Posterior vena cava (tissue), 2 donors: ENCODE data around the gene VPS11. TPM values are rescaled to one million over a fixed set of nuclear protein-coding genes. Genes with fewer than 3 reads are reported as not detected.

ENCODE experiments used
- DNase-seq: peaks from one replicate; pipeline ENCODE4 v3.0.0-alpha.2; 2020; ENCODE audit warnings: low spot score
- intact Hi-C, 2 donors: fragments of 100-400 bp; cut with DNase I; formaldehyde crosslinking; loops; one replicate each; pipeline versions ENCODE4 v1.14.1 to v1.14.2; 2022 to 2023
- microRNA-seq, 2 donors: library from miRNA; unstranded; fragments of <30 nt; microRNA quantifications; one replicate each; pipeline ENCODE4 v1.2.0, GENCODE V29; 2020 to 2021; ENCODE audit warnings: borderline microRNAs expressed in 2 of 2
- total RNA-seq, 2 donors: library from RNA; stranded (reverse); fragmentation: NEBNext Ultra II Directional; extraction: Animal tissue kit (Norgen Biotek cat#: 25700); gene quantifications; one replicate each; pipeline ENCODE4 v1.2.1, GENCODE V29; 2021
- donor health status: DM: yes; HTN: yes; CAD: no.
- donor health status: DM: yes; HTN: yes; CAD: no.

Gene VPS11
- total RNA-seq, 2 donors from 2014 or later, result 24.8 to 26.6 TPM

DNA sequence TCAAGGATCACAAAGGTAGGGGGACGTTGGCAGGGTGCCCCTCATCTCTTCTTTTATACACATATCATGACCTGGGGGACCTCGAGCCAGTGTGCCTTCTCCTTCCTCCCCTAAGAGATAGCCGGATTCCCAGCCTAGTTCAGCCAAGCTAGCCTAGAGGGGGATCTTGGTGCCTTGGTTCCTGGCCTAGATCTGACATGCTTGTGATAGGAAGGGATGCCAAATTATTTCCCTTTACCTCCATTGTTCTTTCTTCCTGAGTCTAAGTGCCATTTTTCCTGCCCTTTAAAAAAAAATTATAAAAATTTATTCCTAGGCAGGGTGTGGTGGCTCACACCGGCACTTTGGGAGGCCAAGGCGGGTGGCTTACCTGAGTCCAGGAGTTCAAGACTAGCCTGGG, 46.7 kb downstream of the VPS11 start:
- intact Hi-C loops, result no loop called here
- DNase-seq, result no peak

DNA sequence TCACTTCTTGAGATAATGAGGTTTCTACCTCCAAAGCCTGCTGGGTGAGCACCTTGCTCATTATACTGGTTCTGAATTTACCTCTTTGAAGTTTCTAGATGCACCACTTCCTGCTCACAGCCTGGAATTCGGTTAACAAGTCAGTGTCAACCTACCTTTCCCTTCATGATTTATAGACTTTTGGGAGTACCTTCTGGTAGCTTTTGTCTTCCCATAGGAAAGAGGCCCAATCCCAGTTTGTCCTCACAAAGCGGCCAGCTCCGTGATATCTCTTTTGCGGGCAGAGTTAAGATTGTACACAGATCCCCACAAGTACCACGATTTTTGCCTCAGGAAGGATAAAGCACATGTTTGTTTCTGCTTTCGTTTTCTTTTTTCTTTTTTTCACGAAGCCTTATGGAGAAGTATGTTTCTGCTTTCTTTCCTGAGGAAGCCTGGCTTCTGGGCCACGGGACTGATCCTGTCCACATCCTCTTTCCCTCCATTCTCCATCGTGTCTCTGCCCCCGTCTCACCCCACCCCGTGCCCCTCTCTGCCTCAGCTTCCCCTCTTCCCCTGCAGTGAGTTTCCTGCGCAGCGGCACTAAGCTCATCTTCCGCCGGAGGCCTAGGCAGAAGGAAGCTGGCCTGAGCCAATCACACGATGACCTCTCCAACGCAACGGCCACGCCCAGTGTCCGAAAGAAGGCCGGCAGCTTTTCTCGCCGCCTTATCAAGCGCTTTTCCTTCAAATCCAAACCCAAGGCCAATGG, 48.0 kb downstream of the VPS11 start:
- intact Hi-C loops, result no loop called here
- DNase-seq, result peak; percentile 89

DNA sequence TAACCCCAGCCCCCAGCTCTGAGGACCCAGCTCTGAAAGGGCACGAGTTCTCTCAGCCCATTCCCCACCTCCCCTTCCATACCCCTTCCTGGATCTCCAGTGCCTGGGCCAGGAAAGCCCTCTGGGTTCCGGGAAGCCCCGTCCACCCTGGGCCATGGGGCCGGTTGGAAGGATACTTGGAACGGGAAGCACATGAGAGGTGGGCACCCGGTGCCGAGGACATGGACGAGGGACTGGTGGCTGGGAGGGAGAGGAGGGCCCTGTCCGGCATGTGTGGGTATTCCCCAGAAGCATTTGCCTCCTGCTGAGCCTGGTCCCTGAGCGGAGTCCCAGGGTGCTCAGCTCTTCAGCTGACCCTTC, 48.6 kb downstream of the VPS11 start:
- intact Hi-C loops, result no loop called here
- DNase-seq, result no peak

DNA sequence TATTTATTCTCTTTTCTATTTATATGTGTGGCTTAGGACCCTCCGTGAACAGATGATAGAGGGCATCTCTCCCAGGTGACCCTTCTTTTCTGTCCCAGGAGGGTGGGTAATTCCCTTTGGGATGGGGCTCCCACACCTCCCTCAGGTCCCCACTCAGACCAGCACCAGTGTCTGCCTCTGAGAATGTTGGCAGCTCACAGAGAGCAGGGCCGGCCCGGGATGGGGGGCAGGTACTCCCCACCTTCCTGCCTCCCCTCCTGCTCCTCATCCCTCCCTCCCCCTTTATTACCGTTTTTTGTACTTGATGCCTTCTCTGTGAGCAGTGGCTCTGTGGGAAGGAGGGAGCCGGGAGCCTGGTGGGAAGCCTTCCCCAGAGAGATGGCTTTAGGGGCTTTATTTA, 49.0 kb downstream of the VPS11 start:
- intact Hi-C loops, result no loop called here
- no peak for DNase-seq

DNA sequence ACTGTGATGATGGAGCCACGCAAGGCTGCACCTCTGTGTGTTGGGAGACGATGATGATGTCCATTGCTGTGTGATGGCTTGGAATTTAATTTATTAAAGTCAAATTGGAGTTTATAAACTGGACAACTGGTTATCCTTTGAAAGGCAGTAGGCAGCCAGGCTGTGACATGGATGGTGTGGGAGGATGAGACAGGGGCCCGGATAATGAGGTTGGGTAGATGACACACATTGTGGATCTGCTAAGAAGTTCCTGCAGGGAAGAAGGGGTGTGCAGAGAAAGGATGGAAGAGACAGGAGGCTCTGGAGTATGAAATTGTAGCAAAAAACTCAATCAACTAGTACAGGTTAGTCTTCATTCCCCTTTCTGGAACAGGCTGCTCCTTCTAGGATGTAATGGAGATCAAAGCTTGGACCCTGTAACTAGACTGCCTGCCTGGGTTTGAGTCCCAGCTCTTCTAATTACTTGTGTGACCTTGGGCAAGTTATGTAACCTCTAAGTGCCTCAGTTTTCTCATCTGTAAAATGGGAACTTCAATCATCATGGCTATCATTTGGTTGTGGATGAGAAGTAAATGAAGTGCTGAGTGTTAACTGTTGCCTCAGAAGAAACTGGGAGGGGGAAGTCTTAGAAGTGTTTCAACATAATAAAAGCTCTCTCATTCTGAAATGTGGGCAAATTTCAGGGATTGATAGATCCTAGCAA, 49.5 kb downstream of the VPS11 start:
- intact Hi-C loops, result no loop called here
- DNase-seq, result no peak

DNA sequence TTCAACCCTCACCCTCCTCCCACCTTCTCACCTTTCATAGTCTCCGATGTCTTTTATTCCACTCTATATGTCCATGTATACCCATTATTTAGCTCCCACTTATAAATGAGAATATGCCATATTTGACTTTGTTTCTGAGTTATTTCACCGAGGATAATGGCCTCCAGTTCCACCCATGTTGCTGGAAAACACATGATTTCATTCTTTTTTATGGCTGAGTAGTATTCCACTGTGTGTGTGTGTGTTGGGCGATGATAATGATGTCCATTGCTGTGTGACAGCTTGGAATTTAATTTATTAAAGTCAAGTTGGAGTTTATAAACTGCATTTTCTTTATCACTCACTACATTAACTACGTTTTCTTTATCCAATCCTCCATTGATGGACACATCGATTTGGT, 50.6 kb downstream of the VPS11 start:
- no peak for DNase-seq
- intact Hi-C loops, result no loop called here

DNA sequence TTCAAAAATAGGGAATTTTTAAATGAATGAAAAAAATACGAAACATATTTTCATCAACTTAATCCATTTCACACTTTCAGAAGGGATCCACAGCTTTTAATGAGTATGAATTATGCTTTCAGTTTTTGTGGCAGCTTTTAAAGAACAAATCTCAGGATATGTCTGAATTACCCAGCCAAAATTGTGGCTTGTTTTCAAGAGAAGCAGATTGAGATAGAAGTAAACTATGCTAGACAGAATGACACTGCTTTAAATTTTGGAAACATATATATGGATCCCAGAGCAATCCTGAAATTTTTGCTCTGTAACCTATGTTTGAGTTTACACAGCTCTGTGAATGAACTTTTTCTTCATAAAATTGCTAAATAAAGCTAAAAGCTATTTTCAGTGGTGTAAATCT, 51.3 kb downstream of the VPS11 start:
- no peak for DNase-seq
- intact Hi-C loops, result no loop called here

DNA sequence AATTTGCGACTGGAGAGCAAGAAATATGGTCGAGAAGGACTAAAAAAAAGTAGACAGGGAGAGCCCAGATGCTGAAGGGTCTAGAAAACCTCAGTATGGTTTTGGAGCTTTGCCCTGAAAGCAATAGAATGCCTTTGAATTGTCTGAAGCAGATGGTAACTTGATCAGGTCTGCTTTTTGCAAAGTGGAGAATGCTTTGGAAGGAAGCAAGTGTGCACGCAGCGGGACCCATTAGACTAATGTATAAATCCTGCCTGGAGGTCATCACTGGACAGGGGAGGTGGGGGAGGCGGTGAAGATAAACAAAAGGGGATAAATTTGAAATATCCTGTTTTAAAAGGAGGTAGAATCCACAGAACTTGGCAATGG, 53.0 kb downstream of the VPS11 start:
- intact Hi-C loops, result no loop called here
- DNase-seq, result no peak

DNA sequence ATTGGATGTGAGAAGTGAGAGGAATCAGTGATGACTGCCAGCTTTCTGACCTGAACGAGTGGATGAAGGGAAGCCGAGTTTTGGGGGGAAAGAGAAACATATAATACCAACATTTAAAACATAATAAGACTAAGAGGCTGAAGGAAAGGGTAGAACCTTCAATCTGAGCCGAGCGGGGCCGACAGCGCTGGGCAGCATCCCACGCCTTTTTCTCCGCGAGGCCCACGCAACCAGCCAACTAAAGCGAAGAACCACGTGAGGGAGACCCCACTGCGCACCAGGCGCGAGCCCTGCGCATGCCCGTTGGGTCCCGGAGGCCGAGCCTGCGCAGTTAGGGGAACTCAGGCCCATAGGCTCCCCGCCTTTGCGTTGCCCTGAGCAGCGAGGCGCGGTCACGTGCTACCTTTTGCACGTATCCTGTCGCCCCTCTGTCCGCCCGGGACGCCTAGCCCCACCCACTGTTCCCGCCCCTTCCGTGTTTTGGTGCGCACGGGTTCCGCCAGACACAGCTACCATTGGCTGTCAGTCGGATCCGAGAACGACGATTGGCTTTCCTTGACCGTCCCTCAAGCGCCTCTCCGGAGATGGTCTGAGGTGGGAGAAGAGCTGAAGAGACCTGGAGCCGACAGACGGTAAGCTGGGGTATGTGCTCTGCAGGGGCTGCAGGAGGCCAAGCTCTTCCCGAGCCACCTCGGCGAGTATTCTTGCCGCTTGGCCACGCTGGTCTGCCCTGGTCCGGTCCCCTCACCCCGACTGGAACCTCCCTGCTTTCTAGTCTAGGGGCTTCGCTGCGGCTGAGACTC, 53.6 kb downstream of the VPS11 start, which contains the start of gene HINFP:
HINFP (plus strand) TSS at position 573 of the 803 bp plus-strand sequence. CDS start 5,365 bp downstream, outside the sequence.
- DNase-seq, result peak; percentile 100
- intact Hi-C loops, result no loop called here

DNA sequence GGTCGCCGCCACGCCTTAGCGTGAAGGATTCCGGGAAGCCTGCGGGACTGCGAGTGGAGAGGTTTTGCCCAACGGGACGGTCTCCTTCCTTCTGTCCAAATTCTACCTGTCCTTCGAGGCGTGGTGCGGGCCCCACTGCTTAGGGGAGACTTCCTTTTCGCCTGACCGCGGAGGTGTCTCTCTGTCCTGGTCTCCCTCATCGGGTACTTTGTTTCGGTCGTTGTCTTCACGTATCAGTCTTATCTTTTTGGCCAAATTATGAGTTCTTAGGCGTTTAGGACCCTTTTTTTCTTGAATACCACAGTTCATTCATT, 54.1 kb downstream of the VPS11 start:
- no peak for DNase-seq
- intact Hi-C loops, result no loop called here

DNA sequence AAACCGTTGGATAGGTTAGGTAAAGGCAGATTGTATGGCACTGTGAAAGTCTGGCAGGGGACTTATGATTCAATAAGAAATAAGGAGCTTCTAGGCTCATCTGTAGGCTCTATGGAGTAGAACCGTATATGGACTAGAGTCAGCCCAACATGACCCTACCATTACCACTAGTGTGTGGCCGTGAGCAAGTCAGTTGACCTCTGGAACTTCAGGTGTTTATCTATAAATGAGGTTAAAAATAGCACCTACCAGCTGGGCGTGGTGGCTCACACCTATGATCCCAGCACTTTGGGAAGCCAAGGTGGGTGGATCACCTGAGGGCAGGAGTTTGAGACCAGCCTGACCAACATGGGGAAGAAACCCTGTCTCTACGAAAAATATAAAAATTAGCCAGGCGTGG, 58.2 kb downstream of the VPS11 start:
- intact Hi-C loops, result no loop called here
- DNase-seq, result no peak

DNA sequence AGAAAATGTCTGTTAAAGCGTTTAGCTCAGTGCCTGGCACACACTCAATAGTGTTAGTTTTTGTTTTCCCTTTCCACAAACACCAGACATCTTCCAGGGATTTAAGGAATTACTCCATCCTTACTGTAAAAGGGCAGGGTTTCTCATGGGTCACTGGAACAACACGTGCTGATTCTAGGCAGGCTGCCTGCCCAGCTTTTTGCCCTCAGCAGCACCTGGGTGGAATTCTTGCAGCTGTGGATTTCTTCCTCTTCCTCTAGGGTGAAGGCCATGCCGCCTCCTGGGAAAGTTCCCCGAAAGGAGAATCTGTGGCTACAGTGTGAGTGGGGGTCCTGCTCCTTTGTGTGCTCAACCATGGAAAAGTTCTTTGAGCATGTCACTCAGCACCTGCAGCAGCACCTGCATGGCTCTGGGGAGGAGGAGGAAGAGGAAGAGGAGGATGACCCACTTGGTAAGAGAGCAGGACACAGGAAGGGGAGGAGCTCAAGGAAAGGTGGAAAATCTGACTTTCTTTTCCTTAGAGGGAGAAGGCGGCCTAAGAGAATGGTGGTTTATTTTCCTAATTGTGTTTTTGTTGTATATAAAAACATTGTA, 59.2 kb downstream of the VPS11 start:
- intact Hi-C loops, result no loop called here
- DNase-seq, result no peak

DNA sequence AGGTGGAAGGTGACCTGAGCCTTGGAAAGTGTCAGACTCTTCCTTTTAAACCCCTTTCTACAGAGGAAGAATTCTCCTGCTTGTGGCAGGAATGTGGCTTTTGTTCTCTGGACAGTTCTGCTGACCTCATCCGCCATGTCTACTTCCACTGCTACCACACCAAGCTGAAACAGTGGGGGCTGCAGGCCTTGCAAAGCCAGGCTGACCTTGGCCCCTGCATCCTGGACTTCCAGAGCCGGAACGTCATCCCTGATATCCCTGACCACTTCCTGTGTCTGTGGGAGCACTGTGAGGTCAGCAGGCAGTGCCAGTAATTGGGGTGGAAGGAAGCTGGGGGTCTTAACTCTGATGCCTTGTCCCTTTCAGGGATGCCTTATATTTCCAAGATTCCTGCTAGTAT, 63.0 kb downstream of the VPS11 start:
- no peak for DNase-seq
- intact Hi-C loops, result no loop called here

Small RNA genes within 50 kb of the gene (microRNA-seq; reads per million reads assigned to microRNA genes)
- 0.32 to 0.52 reads per million in 2 donors for gene MIR3656

Other genes starting within 250 kb of the VPS11 start
- under 1 TPM in 1 of 2 donors, not detected in 1; 0.10 TPM for gene CXCR5, start 183.9 kb upstream of the VPS11 start, total RNA-seq
- 10 to 100 TPM; 89.2 to 89.5 TPM for gene BCL9L, start 141.9 kb upstream of the VPS11 start, total RNA-seq
- not detected for gene UPK2, start 111.5 kb upstream of the VPS11 start, total RNA-seq
- not detected for gene FOXR1, start 96.1 kb upstream of the VPS11 start, total RNA-seq
- gene CENATAC, start 69.7 kb upstream of the VPS11 start, total RNA-seq, result 10 to 100 TPM; 27.8 TPM
- 100 to 1,000 TPM; 741 to 816 TPM for gene RPS25, start 49.5 kb upstream of the VPS11 start, total RNA-seq
- gene TRAPPC4, start 49.1 kb upstream of the VPS11 start, total RNA-seq, result 10 to 100 TPM; 45.4 to 49.9 TPM
- 1 to 10 TPM; 6.0 to 7.8 TPM for gene SLC37A4, start 36.9 kb upstream of the VPS11 start, total RNA-seq
- 100 to 1,000 TPM; 110 to 128 TPM for gene HYOU1, start 10.6 kb upstream of the VPS11 start, total RNA-seq
- 10 to 100 TPM; 16.8 to 21.1 TPM for gene HMBS, start 17.1 kb downstream of the VPS11 start, total RNA-seq
- gene DPAGT1, start 34.0 kb downstream of the VPS11 start, total RNA-seq, result 10 to 100 TPM; 23.8 to 24.2 TPM
- 1 to 10 TPM; 7.4 to 8.5 TPM for gene C2CD2L, start 39.5 kb downstream of the VPS11 start, total RNA-seq
- 10 to 100 TPM; 10.8 to 13.4 TPM for gene HINFP, start 53.8 kb downstream of the VPS11 start, total RNA-seq
- under 1 TPM; 0.23 to 0.43 TPM for gene ABCG4, start 81.2 kb downstream of the VPS11 start, total RNA-seq
- 10 to 100 TPM; 14.9 to 23.9 TPM for gene NLRX1, start 100.9 kb downstream of the VPS11 start, total RNA-seq
- gene NHERF4, start 117.7 kb downstream of the VPS11 start, total RNA-seq, result under 1 TPM in 1 of 2 donors, not detected in 1; 0.14 TPM
- 10 to 100 TPM; 23.3 to 32.8 TPM for gene CBL, start 138.5 kb downstream of the VPS11 start, total RNA-seq
- gene MCAM, start 249.3 kb downstream of the VPS11 start, total RNA-seq, result 100 to 1,000 TPM; 528 to 559 TPM